HL-60/S4 treated with phorbol 12-myristate 13-acetate at 8.2 ng/mL for 4 days and 3 days (cell line): ENCODE data around the gene MUC5B.
"Not testable (repeated sequence)": the region's sequence is repeated elsewhere in the genome, so short reads cannot be mapped to it uniquely, and the experiment has no call there.

Experiments used
- in situ Hi-C: fragments of 300-500 bp; cut with MboI; formaldehyde crosslinking; loops from 2 replicates; pipeline ENCODE4 v1.15.0; 2022; ENCODE audit warnings: low sequenced_read_pairs

Gene MUC5B

GRCh38 chr11:1222491-1223345, at the start of gene MUC5B:
MUC5B (plus strand) TSS chr11:1223066; CDS start chr11:1223124, 58 bp downstream.
- in situ Hi-C loops = no loop called here

- in situ Hi-C loops = not testable (repeated sequence)
These were observed 49.5 kb upstream of the MUC5B start for GRCh38 chr11:1173396-1173795.

GRCh38 chr11:1174441-1175370, 48.2 kb upstream of the MUC5B start:
- in situ Hi-C loops = no loop called here

- in situ Hi-C loops = no loop called here
These were observed 47.2 kb upstream of the MUC5B start for GRCh38 chr11:1175461-1176223.

- in situ Hi-C loops = no loop called here
These were observed 46.4 kb upstream of the MUC5B start for GRCh38 chr11:1176224-1177019.

DNA sequence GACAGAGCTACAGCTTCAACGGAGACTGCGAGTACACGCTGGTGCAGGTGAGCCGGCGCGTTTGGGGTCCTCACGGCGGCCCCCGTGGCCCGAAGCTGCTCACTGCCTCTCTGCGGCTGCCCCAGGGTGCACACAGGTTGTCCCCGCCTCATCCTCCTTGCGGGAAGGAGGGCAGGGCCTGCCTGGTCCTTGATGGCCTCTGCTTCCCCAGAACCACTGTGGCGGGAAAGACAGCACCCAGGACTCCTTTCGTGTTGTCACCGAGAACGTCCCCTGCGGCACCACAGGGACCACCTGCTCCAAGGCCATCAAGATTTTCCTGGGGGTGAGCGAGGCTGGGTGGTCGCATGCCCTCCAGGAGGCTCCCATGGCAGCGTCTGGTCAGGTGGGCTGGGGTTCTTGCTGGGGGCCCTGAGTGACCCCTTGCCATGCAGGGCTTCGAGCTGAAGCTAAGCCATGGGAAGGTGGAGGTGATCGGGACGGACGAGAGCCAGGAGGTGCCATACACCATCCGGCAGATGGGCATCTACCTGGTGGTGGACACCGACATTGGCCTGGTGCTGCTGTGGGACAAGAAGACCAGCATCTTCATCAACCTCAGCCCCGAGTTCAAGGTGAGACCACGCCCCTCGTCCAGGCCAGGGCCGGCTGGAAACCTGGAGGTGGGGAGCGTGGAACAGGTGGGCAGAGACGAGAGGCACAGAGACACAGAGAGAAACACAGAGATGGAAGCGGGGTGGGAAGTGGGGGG, 45.7 kb upstream of the MUC5B start:
- in situ Hi-C loops = no loop called here

DNA sequence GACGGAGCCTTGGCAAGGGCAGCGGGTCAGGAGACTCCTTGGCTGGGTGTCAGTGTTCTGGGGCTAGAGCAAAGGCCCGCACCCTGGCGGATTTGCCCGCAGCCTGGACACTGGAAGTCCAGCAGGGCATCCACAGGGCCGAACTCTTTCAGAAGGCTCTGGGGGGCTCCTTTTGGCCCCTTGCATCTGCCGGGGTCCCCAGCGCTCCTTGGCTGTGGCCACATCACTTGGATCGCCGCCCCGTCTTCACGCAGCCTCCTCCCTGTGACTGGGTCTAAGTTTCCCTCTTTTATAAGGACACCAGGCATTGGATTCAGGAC, 45.1 kb upstream of the MUC5B start:
- in situ Hi-C loops = no loop called here

- in situ Hi-C loops = no loop called here
These were observed 44.5 kb upstream of the MUC5B start for GRCh38 chr11:1178201-1178885.

GRCh38 chr11:1178906-1179305, 44.0 kb upstream of the MUC5B start:
- in situ Hi-C loops = no loop called here

DNA sequence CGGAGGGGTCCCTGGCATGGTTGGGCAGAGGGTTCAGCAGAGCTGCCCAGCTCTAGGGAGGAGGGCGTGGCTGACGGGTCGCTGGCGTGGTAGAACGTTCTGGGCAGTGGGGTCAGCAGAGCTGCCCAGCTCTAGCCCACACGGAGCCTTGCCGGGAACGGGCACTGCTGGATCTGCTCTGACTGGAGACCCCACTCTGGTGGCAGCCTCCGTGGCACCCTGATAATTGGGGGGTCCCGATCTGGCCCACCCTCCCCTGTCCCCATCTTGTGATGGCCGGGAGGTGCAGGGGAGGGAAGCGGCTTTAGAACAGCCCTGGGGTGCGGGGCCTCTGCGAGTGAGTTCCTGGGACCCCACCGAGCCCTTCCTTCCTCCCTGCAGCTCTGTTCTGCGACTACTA, 43.2 kb upstream of the MUC5B start:
- in situ Hi-C loops = no loop called here

- in situ Hi-C loops = no loop called here
These were observed 42.7 kb upstream of the MUC5B start for GRCh38 chr11:1180171-1180570.

DNA sequence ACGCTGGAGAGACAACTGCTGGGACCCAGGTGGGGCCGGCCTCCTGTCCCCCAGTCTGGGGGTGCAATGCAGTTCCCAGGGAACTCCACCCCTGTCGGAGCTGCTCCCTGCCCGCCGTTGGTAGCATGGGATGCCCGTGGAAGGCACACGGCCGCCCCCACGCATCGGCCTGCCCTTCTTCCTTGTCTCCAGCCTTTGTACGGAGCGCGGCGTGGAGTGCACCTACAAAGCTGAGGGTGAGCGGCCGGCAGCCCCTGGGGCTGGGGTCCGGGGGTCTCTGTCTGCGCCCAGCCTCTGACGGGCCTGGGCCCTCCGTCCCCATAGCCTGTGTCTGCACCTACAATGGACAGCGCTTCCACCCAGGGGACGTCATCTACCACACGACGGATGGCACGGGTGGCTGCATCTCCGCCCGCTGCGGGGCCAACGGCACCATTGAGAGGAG, 41.9 kb upstream of the MUC5B start:
- in situ Hi-C loops = no loop called here

DNA sequence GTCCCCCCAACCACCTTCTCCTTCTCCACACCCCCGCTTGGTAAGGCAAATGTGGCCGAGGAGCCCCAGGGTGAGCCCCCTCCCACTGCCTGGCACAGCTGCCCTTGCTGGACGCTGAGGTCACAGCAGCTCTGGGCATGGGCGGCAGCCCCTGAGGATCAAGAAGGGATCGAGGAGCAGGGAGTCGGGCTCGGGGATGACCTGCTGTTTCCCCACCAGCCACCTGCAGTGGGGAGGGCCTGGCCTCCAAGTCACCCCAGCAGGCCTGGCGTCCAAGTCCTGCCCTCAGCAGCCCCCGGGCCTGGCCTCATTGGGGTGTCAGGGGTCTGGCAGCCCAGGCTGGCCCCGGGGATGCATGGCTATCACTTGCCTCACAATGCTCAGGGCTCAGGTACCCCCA, 41.4 kb upstream of the MUC5B start:
- in situ Hi-C loops = no loop called here

DNA sequence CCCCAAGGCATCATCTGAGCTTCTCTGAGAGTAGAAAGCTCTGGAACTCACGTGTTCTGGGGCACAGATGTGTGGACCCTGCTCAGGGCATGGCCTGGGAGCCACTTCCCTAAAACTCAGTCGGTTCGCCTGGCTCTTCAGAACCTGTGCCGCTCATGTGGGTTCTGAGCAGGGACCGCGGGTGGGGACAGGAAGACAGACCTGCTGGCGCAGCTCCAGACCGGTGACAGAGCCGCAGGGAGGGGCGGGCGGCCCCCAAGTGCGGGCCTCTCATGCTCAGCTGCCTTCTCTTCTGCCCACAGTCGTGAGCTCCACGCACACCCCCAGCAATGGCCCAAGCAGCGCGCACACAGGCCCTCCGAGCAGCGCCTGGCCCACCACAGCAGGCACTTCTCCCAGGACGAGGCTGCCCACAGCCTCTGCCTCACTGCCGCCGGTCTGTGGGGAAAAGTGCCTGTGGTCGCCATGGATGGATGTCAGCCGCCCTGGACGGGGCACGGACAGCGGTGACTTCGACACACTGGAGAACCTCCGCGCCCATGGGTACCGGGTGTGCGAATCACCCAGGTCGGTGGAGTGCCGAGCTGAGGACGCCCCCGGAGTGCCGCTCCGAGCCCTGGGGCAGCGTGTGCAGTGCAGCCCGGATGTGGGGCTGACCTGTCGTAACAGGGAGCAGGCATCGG, 40.9 kb upstream of the MUC5B start:
- in situ Hi-C loops = no loop called here

GRCh38 chr11:1184139-1184538, 38.7 kb upstream of the MUC5B start:
- in situ Hi-C loops = not testable (repeated sequence)

DNA sequence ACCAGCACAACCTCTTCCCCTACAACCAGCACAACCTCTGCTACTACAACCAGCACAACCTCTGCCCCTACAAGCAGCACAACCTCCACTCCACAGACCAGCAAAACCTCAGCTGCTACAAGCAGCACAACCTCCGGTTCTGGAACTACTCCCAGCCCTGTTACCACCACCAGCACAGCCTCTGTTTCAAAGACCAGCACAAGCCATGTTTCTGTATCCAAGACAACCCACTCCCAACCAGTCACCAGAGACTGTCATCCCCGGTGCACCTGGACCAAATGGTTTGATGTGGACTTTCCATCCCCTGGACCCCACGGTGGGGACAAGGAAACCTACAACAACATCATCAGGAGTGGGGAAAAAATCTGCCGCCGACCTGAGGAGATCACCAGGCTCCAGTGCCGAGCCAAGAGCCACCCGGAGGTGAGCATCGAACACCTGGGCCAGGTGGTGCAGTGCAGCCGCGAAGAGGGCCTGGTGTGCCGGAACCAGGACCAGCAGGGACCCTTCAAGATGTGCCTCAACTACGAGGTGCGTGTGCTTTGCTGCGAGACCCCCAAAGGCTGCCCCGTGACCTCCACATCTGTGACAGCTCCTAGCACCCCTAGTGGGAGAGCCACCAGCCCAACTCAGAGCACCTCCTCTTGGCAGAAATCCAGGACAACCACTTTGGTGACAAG, 34.3 kb upstream of the MUC5B start:
- in situ Hi-C loops = not testable (repeated sequence)

DNA sequence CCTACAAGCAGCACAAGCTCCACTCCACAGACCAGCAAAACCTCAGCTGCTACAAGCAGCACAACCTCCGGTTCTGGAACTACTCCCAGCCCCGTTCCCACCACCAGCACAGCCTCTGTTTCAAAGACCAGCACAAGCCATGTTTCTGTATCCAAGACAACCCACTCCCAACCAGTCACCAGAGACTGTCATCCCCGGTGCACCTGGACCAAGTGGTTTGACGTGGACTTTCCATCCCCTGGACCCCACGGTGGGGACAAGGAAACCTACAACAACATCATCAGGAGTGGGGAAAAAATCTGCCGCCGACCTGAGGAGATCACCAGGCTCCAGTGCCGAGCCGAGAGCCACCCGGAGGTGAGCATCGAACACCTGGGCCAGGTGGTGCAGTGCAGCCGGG, 33.0 kb upstream of the MUC5B start:
- in situ Hi-C loops = not testable (repeated sequence)
